HG03066 (cell line): Measurements from ENCODE around the gene CHRNA4.
"Not testable (repeated sequence)": the region's sequence is repeated elsewhere in the genome, so short reads cannot be mapped to it uniquely, and the experiment has no call there.

Experiments used
- ATAC-seq: cut with Tn5 transposase; IDR thresholded peaks from one replicate; pipeline ENCODE4 v1.9.1; 2021; ENCODE audit warnings: low read depth; ENCODE audit not compliant: unreplicated experiment

CHRNA4 gene

GRCh38 chr20:63312273-63312672, 48.9 kb downstream of the CHRNA4 start:
- no peak for ATAC-seq

GRCh38 chr20:63311833-63312243, 49.3 kb downstream of the CHRNA4 start:
- ATAC-seq = no peak

GRCh38 chr20:63311186-63311832, 49.8 kb downstream of the CHRNA4 start:
- no peak for ATAC-seq

- ATAC-seq = no peak
These were observed 50.7 kb downstream of the CHRNA4 start for GRCh38 chr20:63310265-63310991.

GRCh38 chr20:63309261-63310071, 51.7 kb downstream of the CHRNA4 start:
- ATAC-seq = no peak

- ATAC-seq = no peak
These were observed 52.8 kb downstream of the CHRNA4 start for GRCh38 chr20:63308218-63308911.

GRCh38 chr20:63307538-63308217, 53.5 kb downstream of the CHRNA4 start:
- no peak for ATAC-seq

- no peak for ATAC-seq
These were observed 54.2 kb downstream of the CHRNA4 start for GRCh38 chr20:63306673-63307537.

GRCh38 chr20:63305933-63306672, 55.0 kb downstream of the CHRNA4 start:
- ATAC-seq = not testable (repeated sequence)

- no peak for ATAC-seq
These were observed 55.8 kb downstream of the CHRNA4 start for GRCh38 chr20:63305393-63305792.

- no peak for ATAC-seq
These were observed 58.0 kb downstream of the CHRNA4 start for GRCh38 chr20:63303095-63303666.

- no peak for ATAC-seq
These were observed 59.5 kb downstream of the CHRNA4 start for GRCh38 chr20:63301671-63302070.

- no peak for ATAC-seq
These were observed 62.3 kb downstream of the CHRNA4 start for GRCh38 chr20:63298731-63299312.

- ATAC-seq = no peak
These were observed 63.2 kb downstream of the CHRNA4 start for GRCh38 chr20:63297796-63298572.

- no peak for ATAC-seq
These were observed 63.8 kb downstream of the CHRNA4 start for GRCh38 chr20:63297371-63297781.

GRCh38 chr20:63296531-63297299, 64.4 kb downstream of the CHRNA4 start:
- no peak for ATAC-seq
